NCI-H1417 treated with DMSO at 0.1 percent for 48 hours (cell line): Measurements from ENCODE around the gene ADAMTS17.

Experiments
- DNase-seq: peaks from one replicate; lab custom pipeline; 2025; lab: John Stamatoyannopoulos, UW

Gene ADAMTS17

DNA sequence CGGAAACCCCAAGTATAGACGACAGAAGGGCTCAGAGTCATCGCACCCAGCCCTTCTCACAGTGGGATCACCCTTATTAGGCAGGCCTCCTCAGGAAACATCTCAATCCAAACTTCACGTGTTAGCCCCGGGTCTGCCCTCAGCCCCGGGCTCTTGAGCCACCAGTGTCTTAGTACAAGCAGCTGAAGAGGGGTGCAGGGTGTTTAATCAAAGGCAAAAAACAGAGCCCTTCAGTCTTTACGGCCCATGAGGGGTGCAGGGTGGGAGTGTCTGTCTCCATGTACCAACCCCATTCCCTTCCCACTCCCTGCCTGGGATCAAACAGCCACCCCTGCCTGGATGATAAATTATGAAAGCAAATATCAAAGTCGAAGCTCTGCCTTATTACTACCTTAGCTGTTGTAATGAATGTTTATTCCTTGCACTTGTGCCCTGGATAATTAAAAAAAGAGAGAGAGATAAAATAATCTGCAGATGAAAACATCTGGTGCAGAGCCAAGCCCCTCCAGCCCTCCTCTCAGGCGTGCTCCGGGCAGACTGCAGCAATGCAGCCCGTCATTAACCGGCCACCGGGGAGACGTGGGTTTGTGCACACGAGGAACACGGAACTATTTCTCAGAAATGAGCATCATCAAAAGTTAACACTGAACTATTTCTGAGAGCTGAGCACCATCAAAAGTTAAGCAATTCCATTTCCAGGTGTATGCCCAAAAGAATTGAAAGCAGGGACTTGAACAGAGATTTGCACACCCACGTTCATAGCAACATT is 64.5 kb downstream of the ADAMTS17 start:
- DNase-seq, result no peak

- DNase-seq, result no peak
Observed at GRCh38 chr15:100276506-100276905, 65.3 kb downstream of the ADAMTS17 start.

GRCh38 chr15:100275641-100276040 is 66.1 kb downstream of the ADAMTS17 start:
- no peak for DNase-seq

DNA sequence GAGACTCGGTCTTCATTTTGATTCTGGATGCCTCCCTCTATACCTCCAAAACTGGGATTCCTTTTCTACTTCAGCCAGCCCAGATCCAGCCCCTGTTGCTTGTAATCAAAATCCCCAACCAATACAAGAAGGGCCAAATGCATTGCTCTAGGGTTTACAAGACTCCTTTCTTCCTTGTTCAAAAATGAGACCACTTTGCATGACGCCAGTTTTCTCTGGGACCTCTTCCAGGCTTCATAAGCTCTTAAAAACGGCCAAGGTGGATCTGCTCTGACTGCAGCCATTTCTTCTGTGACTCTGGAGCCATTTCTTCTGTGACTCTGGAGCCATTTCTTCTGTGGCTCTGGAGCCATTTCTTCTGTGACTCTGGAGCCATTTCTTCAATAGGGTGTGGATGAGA is 71.9 kb downstream of the ADAMTS17 start:
- no peak for DNase-seq

GRCh38 chr15:100266166-100266565 is 75.6 kb downstream of the ADAMTS17 start:
- DNase-seq, result no peak

GRCh38 chr15:100265641-100266035 is 76.1 kb downstream of the ADAMTS17 start:
- no peak for DNase-seq

GRCh38 chr15:100264994-100265640 is 76.7 kb downstream of the ADAMTS17 start:
- DNase-seq, result no peak

- DNase-seq, result no peak
Observed at GRCh38 chr15:100263721-100264455, 77.9 kb downstream of the ADAMTS17 start.

- no peak for DNase-seq
Observed at GRCh38 chr15:100263031-100263430, 78.7 kb downstream of the ADAMTS17 start.

GRCh38 chr15:100261302-100262240 is 80.2 kb downstream of the ADAMTS17 start:
- DNase-seq, result no peak

DNA sequence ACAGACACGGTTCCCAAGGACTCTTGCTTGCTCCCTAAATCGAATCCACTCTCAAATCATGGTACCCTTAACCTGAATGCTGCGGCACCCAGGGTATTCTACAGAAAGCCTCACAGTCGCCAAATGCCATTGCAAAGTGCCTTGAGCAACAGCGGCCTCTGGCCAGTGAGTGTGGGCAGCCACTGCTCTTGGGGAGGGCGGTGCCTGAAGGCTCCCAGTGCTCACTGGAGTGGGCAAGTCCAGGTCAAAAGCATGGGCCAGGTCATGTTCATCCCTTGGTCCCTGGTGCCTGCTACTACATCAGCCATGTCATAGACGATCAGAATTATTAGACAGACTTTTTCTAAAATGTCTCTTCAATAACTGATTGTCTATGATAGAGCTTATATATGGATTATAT is 82.5 kb downstream of the ADAMTS17 start:
- no peak for DNase-seq

DNA sequence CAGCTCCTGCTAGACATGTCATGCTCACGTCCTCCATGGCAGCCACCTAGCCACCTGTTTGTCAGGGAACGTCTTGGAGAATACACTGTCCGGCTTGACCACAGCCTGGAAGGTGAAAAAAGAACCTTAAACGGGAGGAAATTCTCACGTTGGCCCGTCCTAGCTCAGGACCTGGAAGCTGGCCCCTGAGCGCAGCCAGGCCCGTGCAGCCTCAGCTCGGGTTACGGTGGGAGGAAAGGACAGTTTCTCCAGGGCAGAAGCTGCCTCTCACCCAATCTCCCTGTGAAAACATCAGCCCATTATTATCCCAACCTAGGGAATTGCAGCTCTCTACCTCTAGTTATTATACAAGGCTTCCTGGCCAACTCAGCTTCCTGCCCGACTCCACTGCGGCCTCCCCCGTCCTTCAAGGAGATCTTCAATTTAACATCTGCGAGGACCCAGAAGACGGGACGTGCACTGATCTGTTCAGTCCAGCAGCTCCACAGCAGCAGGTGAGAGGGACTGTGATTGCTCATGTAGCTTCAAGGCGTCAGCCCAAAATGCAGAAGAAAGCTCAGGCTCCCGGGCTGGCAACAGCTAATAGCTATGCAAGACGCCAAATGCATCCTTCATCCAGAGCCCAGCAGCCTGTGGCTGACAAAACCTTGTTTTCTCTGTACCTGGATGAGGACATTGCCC is 84.7 kb downstream of the ADAMTS17 start:
- no peak for DNase-seq

DNA sequence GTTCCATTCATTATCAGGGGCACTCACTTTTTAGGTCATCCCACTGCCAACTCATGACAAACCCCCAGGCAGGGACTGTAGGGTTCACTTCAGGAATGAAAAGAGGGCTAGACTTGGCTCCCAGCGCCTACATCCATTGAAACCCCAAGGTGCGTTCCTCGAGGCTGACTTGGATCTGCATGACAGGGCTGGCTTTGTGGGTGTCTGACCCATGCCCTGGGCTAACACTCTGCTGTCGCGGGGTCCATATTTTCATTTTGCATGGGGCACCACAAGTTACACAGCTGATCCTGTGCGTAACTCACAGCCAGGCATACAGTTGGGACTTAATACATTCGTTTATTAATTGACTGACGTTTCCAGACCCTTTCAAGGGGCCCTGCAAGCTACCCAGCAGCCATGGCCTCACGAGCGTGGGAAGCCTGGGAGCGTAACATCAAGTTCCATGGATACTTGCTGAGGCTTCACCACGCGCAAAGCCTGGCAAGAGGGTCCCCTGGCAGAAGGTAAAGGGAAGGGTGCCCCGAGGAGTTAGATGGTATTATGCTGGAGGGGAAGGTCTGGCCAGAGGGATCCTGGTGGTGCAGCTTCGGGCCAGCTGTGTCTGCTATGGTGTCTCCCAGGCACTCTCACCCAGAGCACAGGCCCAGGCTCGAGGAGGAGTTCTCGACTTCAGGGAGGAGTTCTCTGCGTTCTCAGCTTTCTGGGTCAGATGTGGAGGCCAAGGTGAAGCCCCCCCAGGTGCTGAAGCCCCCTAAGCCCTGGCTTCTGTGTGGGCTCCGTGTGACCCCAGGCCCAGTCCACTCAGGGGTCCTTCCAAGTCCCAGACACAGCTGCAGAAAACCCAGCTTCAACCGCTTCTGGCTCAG is 85.4 kb downstream of the ADAMTS17 start:
- DNase-seq, result no peak

- no peak for DNase-seq
Observed at GRCh38 chr15:100255644-100256043, 86.1 kb downstream of the ADAMTS17 start.

GRCh38 chr15:100254691-100255090 is 87.1 kb downstream of the ADAMTS17 start:
- DNase-seq, result no peak

DNA sequence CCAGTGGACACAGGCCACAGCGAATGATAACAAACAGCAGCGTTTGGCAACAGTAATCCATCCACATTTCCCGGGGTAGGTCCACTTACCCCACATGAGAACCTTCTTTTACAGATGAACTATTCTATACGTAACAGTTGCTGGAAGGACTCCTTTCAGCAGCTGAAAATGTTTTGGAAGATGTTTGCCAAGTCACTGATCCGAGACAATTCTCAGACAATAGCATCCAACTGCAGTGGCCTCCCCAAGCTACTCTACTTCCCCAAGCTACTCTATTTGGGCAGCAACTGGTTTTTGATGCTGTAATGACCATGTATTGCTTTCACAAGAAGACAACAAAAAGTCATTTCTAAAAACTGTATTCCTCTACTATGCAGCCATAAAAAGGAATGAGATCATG is 87.5 kb downstream of the ADAMTS17 start:
- no peak for DNase-seq

DNA sequence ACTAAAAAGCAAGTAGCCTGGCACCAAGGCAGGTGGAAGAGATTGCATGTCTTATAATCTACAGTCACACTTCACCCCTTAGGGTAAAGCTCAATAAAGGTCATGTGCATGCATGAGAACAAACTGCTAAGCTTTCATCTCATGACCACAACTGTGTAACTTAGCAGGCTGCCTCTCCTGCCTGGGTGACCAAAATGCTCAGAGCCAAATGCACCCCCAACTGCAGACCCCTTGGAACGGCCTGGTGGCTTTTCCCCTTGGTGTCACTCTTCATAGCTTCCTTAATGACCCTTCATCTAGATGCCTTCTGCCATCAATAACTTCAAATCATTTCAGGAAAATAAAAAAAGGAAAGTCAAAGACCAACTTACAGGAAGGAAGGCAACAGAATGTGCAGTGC is 88.1 kb downstream of the ADAMTS17 start:
- no peak for DNase-seq

GRCh38 chr15:100252779-100253417 is 88.9 kb downstream of the ADAMTS17 start:
- DNase-seq, result no peak

DNA sequence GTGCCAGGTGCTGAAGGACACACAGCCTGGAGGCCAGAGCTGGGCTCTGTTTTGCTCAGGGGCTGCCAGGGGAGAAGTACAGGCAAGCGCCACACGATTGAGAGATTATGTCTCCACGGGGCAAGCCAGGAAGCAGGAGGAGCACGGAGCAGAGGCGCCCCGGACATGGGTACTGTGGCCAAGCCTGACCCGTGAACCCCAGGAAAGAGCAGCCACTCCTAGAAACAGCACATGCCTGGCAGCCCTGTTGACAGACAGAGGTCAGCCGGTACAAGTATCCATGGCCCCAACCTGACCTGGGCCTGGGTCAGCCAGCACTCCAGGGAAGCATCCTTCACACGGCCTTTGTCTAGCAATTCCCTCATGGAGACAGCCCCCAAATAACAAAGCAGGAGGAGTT is 89.4 kb downstream of the ADAMTS17 start:
- no peak for DNase-seq
